Germinal center (tissue), 1 donor: ENCODE measurements around the gene CDC37.
"Not testable (repeated sequence)": the region's sequence is repeated elsewhere in the genome, so short reads cannot be mapped to it uniquely, and the experiment has no call there.

Experiments
- DNase-seq: peaks from one replicate; pipeline ENCODE4 v3.0.0; 2012; ENCODE audit warnings: mixed read lengths, low spot score

CDC37 gene

GRCh38 chr19:10419646-10420443, 16.5 kb upstream of the CDC37 start:
- no peak for DNase-seq

GRCh38 chr19:10419200-10419645, 15.9 kb upstream of the CDC37 start:
- no peak for DNase-seq

- DNase-seq, result no peak
Observed at GRCh38 chr19:10418485-10419199, 15.3 kb upstream of the CDC37 start.

- no peak for DNase-seq
Observed at GRCh38 chr19:10418235-10418484, 14.8 kb upstream of the CDC37 start.

- no peak for DNase-seq
Observed at GRCh38 chr19:10417541-10418234, 14.3 kb upstream of the CDC37 start.

- peak; percentile 92 for DNase-seq
Observed at GRCh38 chr19:10416380-10417257, 13.3 kb upstream of the CDC37 start.

GRCh38 chr19:10416083-10416379, 12.7 kb upstream of the CDC37 start:
- no peak for DNase-seq

- no peak for DNase-seq
Observed at GRCh38 chr19:10412257-10412977, 9.1 kb upstream of the CDC37 start.

- not testable (repeated sequence) for DNase-seq
Observed at GRCh38 chr19:10411224-10411623, 7.9 kb upstream of the CDC37 start.

GRCh38 chr19:10408511-10409283, 5.4 kb upstream of the CDC37 start:
- DNase-seq, result peak; percentile 69

GRCh38 chr19:10407096-10407495, 3.8 kb upstream of the CDC37 start:
- no peak for DNase-seq

GRCh38 chr19:10406191-10406590, 2.8 kb upstream of the CDC37 start:
- DNase-seq, result no peak

GRCh38 chr19:10404888-10405820, 1.8 kb upstream of the CDC37 start:
- no peak for DNase-seq

- DNase-seq, result no peak
Observed at GRCh38 chr19:10402441-10403038, 802 bp downstream of the CDC37 start.

- no peak for DNase-seq
Observed at GRCh38 chr19:10399878-10400277, 3.5 kb downstream of the CDC37 start.

- not testable (repeated sequence) for DNase-seq
Observed at GRCh38 chr19:10399340-10399739, 4.0 kb downstream of the CDC37 start.

GRCh38 chr19:10398819-10399218, 4.5 kb downstream of the CDC37 start:
- DNase-seq, result no peak

- DNase-seq, result no peak
Observed at GRCh38 chr19:10395917-10396316, 7.4 kb downstream of the CDC37 start.

- DNase-seq, result no peak
Observed at GRCh38 chr19:10395436-10395835, 7.9 kb downstream of the CDC37 start.
